BJ (cell line): ENCODE data around the gene PDCD1. TPM values are rescaled to one million over a fixed set of nuclear protein-coding genes. Genes with fewer than 3 reads are reported as not detected.

ENCODE experiments used
- CTCF ChIA-PET: fragments of 350-600 bp; formaldehyde crosslinking; extraction: SDS; loops from one replicate; lab custom pipeline; 2021; ENCODE audit warnings: antibody characterized with exemption, inconsistent platforms; lab: Yijun Ruan, JAX
- POLR2A ChIA-PET: fragments of 300-600 bp; sonication (Branson Sonifier 250); formaldehyde crosslinking; extraction: SDS; loops from one replicate; lab custom pipeline; 2021; ENCODE audit warnings: antibody characterized with exemption; lab: Charles Lee
- DNase-seq: peaks from one replicate; pipeline ENCODE4 v3.0.0-alpha.2; 2011; ENCODE audit warnings: low read depth
- H3K27me3 ChIP-seq: 2 replicates; pipeline ENCODE4 v1.6.0; 2011; ENCODE audit warnings: low read length; ENCODE audit not compliant: control insufficient read depth, insufficient read depth
- H3K36me3 ChIP-seq: 2 replicates; pipeline ENCODE4 v1.5.1; 2011; ENCODE audit warnings: low read length; ENCODE audit not compliant: control insufficient read depth, insufficient read depth
- H3K4me3 ChIP-seq: 2 replicates; pipeline ENCODE4 v1.5.1; 2011; ENCODE audit warnings: low read depth, mild to moderate bottlenecking, control low read depth, low read length
- polyA plus RNA-seq: library from polyadenylated mRNA; depleted of rRNA; stranded (reverse); fragments of >200 nt; gene quantifications from 2 replicates; pipeline ENCODE4 v1.2.3, GENCODE V29; 2011
- TF ChIP-seq, protein P1 (sequence below): IDR thresholded peaks from 2 replicates; pipeline ENCODE4 v1.5.1; 2011; ENCODE audit warnings: low read depth, mild to moderate bottlenecking, control low read depth, inconsistent platforms, low read length, moderate library complexity; ENCODE audit not compliant: insufficient read depth

Gene PDCD1
- polyA plus RNA-seq, 1 experiment = not detected

DNA sequence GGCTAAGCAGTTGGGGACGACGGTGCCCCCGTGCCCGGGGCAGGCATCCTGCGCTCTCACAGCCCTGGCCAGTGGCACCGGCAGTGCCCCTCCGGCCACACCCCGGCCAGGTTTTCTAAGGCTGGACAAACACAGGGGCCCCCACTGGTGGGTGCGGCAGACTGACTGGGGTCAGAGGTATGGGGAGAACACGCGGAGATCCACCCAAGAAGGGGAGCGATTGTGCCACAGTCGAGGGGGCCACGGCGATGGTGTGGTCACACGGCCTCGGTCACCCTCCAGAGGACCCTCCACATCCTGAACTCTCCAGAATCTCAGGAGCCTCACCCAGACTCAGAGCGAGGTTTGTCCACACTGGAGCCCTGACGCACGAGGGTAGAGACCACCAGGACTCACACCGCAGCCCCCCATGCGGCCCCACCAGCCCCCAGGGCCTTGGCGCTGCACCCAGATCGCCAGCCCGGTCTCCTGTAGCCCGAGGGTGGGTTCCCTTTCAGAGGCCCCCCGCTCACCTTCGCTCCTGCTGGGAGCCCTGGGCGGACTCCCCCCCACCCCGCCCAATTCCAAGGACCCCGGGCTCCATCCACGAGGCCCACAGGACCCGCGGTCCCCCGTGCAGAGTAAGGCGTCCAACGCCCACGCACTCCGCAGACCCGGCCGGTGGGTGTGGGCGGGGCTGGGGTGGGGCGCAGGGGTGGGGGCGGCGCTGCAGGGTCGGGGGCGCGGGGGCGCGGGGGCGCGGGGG lies 15.2 kb downstream of the PDCD1 start:
- DNase-seq = no peak
- TF ChIP-seq, protein P1, sequence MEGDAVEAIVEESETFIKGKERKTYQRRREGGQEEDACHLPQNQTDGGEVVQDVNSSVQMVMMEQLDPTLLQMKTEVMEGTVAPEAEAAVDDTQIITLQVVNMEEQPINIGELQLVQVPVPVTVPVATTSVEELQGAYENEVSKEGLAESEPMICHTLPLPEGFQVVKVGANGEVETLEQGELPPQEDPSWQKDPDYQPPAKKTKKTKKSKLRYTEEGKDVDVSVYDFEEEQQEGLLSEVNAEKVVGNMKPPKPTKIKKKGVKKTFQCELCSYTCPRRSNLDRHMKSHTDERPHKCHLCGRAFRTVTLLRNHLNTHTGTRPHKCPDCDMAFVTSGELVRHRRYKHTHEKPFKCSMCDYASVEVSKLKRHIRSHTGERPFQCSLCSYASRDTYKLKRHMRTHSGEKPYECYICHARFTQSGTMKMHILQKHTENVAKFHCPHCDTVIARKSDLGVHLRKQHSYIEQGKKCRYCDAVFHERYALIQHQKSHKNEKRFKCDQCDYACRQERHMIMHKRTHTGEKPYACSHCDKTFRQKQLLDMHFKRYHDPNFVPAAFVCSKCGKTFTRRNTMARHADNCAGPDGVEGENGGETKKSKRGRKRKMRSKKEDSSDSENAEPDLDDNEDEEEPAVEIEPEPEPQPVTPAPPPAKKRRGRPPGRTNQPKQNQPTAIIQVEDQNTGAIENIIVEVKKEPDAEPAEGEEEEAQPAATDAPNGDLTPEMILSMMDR = no peak
- no peak overlapping the region for H3K4me3 ChIP-seq
- POLR2A ChIA-PET = no interaction called here
- no peaks in the 10 kb centered on the region for H3K36me3 ChIP-seq
- CTCF ChIA-PET = interaction anchor here (0.8 kb wide), 1 partner anchor 9 kb away, joined by 4 read pairs; no protein-coding TSS in a partner anchor
- peaks cover 2% of the 10 kb centered on the region; the same call in 1 of the 2 replicates for H3K27me3 ChIP-seq

DNA sequence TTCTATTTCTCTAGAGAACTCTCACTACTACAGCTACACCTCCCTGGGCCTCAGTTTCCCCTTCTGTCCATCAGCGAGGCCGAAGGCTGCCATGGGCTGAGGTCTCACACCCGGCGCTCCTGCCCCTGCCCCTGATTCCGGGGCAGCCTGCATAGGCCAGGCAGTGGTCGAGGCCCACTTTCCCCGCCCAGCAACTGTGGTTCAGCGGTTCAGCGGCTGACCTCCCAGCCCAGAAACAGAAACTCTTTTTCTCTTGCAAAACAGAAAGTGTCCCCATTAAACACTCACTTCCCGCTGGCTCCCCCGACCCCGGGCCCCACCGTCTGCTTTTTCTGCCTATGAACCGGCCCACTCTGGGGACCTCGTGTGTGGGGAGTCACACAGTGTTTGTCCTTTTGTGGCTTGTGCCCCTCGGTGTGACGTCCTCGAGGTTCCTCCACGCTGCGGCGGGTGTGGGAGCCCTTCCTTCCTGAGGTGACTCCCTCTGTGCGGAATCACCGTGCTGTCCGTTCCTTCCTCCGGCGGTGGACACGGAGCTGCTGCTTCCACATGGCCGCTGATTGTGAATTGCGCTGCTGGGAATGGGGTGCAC lies 16.0 kb downstream of the PDCD1 start:
- TF ChIP-seq, protein P1 = no peak
- ChIA-PET POLR2A (no interaction called here), CTCF (no interaction called here)
- no peaks in the 10 kb centered on the region for H3K36me3 ChIP-seq
- no peak overlapping the region for H3K4me3 ChIP-seq
- peaks cover 3% of the 10 kb centered on the region; the same call in 1 of the 2 replicates for H3K27me3 ChIP-seq
- DNase-seq = no peak

DNA sequence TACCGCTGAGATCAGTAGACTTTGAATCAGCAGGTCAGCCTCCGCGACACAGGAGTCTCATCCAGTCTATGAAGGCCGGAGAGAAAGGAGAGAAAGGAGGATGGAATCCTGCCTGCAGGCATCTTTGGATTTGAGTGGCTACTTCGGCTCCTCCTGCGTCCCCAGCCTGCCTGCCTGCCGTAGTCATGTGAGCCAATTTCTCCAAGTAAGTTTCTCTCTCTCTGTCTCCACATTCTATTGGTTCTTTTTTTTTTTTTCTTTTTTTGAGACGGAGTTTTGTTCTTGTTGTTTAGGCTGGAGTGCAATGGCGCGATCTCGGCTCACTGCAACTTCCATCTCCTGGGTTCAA lies 16.7 kb downstream of the PDCD1 start:
- no peak for DNase-seq
- ChIA-PET POLR2A (no interaction called here), CTCF (interaction anchor here (1.3 kb wide), 1 partner anchor 18 kb away, joined by 4 read pairs; no protein-coding TSS in a partner anchor)
- Histone ChIP-seq H3K4me3 (no peak overlapping the region), H3K27me3 (peaks cover 9% of the 10 kb centered on the region), H3K36me3 (no peaks in the 10 kb centered on the region)
- TF ChIP-seq, protein P1 = no peak

DNA sequence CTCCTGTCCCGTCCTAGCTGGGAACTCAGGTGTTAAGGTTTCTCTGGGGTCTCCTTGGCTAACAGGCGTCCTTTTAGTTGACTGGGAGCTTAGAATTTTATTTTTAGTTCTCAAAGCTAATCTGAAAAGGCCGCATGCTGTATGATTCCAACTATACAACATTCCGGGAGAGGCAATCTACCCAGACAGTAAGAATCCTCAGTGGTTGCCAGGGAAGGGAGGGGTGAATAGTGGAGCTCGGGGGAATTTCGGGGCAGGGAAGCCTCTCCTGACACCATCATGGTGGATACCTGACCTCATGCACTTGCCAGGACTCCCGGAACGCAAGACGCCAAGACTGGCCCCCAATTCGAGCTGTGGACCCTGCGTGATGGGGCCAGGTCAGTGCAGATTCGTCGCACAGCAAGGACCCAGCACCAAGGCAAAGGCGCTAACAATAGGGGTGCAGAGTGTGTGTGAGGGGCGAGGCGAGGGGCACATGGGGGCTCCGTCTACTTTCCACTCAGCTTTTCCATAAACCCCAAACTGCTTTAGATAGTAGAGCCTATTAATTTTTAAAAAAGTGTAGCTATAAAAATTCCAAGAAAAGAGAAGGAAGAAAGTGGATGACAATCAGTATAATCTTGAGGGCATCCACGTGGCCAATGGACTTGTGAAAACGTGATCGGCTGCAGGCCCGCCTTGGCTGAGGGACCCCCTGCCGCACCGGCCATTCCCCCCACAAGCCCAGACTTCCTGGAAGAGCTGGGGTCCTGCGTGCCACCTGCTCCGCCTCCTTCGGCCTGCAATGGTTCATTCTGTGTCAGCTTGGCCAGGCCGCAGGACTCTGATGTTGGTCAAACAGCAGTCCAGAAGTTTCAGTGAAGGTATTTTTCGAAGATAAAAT lies 17.3 kb downstream of the PDCD1 start:
- Histone ChIP-seq H3K4me3 (no peak overlapping the region), H3K27me3 (peaks cover 10% of the 10 kb centered on the region), H3K36me3 (no peaks in the 10 kb centered on the region)
- TF ChIP-seq, protein P1 = no peak
- POLR2A ChIA-PET = no interaction called here
- CTCF ChIA-PET = interaction anchor here (1.0 to 1.3 kb wide), 2 partner anchors 17 to 19 kb away, joined by 3 to 4 read pairs; no protein-coding TSS in a partner anchor
- DNase-seq = no peak
